ENCODE measurements around the gene DIS3L2.

GRCh38 chr2:231929961-231930592 lies 31.4 kb upstream of the DIS3L2 start:
- TF ChIP-seq EZH2 (IDR thresholded peaks at IDR 0.05; ENCODE audit: low read depth, low read length, severe bottlenecking) (no peak), GABPA (IDR thresholded peaks at IDR 0.05; ENCODE audit: borderline replicate concordance, insufficient read depth, low read length) (no peak), MAFK (IDR thresholded peaks at IDR 0.05; ENCODE audit: low read depth, low read length) (no peak), YY1 (IDR thresholded peaks at IDR 0.05; ENCODE audit: low read depth, low read length) (no peak), CREB1 (IDR thresholded peaks at IDR 0.05) (no peak), POLR2A (IDR thresholded peaks at IDR 0.05; ENCODE audit: control extremely low read depth in 1 of 2, low read depth in 2 of 2, low read length in 2 of 2) (no peak), RAD21 (IDR thresholded peaks at IDR 0.05 in 1 of 2, conservative IDR thresholded peaks at IDR 0.05 in 1 of 2; ENCODE audit: low read depth in 2 of 2, low read length in 2 of 2) (peak; percentile 46 to 61), TEAD4 (IDR thresholded peaks at IDR 0.05; ENCODE audit: low read depth, low read length) (no peak), TBP (IDR thresholded peaks at IDR 0.05; ENCODE audit: low read depth, low read length) (no peak), SRF (IDR thresholded peaks at IDR 0.05; ENCODE audit: low read depth, low read length) (peak; percentile 83), ASH2L (IDR thresholded peaks at IDR 0.05; ENCODE audit: low read length) (no peak)
- TF ChIP-seq, protein P1, sequence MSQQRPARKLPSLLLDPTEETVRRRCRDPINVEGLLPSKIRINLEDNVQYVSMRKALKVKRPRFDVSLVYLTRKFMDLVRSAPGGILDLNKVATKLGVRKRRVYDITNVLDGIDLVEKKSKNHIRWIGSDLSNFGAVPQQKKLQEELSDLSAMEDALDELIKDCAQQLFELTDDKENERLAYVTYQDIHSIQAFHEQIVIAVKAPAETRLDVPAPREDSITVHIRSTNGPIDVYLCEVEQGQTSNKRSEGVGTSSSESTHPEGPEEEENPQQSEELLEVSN (IDR thresholded peaks at IDR 0.05): no peak
- TF ChIP-seq, protein P2, sequence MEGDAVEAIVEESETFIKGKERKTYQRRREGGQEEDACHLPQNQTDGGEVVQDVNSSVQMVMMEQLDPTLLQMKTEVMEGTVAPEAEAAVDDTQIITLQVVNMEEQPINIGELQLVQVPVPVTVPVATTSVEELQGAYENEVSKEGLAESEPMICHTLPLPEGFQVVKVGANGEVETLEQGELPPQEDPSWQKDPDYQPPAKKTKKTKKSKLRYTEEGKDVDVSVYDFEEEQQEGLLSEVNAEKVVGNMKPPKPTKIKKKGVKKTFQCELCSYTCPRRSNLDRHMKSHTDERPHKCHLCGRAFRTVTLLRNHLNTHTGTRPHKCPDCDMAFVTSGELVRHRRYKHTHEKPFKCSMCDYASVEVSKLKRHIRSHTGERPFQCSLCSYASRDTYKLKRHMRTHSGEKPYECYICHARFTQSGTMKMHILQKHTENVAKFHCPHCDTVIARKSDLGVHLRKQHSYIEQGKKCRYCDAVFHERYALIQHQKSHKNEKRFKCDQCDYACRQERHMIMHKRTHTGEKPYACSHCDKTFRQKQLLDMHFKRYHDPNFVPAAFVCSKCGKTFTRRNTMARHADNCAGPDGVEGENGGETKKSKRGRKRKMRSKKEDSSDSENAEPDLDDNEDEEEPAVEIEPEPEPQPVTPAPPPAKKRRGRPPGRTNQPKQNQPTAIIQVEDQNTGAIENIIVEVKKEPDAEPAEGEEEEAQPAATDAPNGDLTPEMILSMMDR (IDR thresholded peaks at IDR 0.05; ENCODE audit: control extremely low read depth in 1 of 3, insufficient read depth in 1 of 3, low read depth in 1 of 3, low read length in 3 of 3): peak in 2 of 3 experiments; percentile 75 to 91; a peak in 3 of 4 replicates
- TF ChIP-seq, protein P3, sequence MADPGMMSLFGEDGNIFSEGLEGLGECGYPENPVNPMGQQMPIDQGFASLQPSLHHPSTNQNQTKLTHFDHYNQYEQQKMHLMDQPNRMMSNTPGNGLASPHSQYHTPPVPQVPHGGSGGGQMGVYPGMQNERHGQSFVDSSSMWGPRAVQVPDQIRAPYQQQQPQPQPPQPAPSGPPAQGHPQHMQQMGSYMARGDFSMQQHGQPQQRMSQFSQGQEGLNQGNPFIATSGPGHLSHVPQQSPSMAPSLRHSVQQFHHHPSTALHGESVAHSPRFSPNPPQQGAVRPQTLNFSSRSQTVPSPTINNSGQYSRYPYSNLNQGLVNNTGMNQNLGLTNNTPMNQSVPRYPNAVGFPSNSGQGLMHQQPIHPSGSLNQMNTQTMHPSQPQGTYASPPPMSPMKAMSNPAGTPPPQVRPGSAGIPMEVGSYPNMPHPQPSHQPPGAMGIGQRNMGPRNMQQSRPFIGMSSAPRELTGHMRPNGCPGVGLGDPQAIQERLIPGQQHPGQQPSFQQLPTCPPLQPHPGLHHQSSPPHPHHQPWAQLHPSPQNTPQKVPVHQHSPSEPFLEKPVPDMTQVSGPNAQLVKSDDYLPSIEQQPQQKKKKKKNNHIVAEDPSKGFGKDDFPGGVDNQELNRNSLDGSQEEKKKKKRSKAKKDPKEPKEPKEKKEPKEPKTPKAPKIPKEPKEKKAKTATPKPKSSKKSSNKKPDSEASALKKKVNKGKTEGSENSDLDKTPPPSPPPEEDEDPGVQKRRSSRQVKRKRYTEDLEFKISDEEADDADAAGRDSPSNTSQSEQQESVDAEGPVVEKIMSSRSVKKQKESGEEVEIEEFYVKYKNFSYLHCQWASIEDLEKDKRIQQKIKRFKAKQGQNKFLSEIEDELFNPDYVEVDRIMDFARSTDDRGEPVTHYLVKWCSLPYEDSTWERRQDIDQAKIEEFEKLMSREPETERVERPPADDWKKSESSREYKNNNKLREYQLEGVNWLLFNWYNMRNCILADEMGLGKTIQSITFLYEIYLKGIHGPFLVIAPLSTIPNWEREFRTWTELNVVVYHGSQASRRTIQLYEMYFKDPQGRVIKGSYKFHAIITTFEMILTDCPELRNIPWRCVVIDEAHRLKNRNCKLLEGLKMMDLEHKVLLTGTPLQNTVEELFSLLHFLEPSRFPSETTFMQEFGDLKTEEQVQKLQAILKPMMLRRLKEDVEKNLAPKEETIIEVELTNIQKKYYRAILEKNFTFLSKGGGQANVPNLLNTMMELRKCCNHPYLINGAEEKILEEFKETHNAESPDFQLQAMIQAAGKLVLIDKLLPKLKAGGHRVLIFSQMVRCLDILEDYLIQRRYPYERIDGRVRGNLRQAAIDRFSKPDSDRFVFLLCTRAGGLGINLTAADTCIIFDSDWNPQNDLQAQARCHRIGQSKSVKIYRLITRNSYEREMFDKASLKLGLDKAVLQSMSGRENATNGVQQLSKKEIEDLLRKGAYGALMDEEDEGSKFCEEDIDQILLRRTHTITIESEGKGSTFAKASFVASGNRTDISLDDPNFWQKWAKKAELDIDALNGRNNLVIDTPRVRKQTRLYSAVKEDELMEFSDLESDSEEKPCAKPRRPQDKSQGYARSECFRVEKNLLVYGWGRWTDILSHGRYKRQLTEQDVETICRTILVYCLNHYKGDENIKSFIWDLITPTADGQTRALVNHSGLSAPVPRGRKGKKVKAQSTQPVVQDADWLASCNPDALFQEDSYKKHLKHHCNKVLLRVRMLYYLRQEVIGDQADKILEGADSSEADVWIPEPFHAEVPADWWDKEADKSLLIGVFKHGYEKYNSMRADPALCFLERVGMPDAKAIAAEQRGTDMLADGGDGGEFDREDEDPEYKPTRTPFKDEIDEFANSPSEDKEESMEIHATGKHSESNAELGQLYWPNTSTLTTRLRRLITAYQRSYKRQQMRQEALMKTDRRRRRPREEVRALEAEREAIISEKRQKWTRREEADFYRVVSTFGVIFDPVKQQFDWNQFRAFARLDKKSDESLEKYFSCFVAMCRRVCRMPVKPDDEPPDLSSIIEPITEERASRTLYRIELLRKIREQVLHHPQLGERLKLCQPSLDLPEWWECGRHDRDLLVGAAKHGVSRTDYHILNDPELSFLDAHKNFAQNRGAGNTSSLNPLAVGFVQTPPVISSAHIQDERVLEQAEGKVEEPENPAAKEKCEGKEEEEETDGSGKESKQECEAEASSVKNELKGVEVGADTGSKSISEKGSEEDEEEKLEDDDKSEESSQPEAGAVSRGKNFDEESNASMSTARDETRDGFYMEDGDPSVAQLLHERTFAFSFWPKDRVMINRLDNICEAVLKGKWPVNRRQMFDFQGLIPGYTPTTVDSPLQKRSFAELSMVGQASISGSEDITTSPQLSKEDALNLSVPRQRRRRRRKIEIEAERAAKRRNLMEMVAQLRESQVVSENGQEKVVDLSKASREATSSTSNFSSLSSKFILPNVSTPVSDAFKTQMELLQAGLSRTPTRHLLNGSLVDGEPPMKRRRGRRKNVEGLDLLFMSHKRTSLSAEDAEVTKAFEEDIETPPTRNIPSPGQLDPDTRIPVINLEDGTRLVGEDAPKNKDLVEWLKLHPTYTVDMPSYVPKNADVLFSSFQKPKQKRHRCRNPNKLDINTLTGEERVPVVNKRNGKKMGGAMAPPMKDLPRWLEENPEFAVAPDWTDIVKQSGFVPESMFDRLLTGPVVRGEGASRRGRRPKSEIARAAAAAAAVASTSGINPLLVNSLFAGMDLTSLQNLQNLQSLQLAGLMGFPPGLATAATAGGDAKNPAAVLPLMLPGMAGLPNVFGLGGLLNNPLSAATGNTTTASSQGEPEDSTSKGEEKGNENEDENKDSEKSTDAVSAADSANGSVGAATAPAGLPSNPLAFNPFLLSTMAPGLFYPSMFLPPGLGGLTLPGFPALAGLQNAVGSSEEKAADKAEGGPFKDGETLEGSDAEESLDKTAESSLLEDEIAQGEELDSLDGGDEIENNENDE (IDR thresholded peaks at IDR 0.05; ENCODE audit: insufficient replicate concordance, low read length): no peak

All from H1 (cell line).